ENCODE measurements around the gene KRT79. TPM values are rescaled to one million over a fixed set of nuclear protein-coding genes. Genes with fewer than 3 reads are reported as not detected.

The KRT79 gene
- polyA plus RNA-seq, 4 donors, result 0.31 TPM; not detected in 3

DNA sequence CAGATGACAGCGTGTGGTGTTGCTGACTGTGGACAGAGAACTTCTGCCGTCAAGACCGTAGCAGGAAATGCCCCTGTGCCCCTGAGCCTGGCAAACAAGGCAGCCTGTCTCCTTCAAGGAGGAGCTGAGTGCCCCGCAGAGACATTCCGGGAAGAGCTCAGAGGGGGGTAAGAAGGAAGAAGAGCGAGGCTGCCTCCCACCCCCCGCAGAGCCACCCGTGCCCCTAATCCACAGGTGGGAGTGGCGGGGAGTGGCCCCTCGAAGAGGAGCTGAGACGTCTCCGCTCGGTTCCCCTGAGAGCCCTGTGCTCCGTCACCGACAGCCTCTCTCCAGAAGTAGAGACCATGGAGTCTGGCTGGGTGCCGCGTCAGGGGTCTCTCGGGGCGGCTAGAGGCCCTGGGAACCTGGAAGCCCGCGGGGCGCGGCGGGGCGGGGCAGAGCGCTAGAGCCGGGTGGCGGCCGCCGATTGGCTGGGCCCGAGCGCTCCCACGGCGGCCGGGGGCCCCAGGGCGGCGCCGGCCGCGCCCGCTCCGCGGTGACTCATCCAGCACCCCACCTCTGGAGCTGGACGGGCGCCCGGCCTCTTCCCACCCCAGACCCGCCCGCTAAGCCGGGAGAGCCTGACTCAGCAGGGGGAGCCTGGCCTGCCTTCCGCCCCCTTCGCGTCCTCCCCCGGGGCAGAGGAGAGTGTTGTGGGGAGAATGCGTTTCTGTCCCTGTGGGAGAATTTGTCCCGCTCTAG, 39.9 kb upstream of the KRT79 start:
- 0 to 1% (median 0%) methylated on average over 36 to 55 of the region's 55 CpGs for WGBS, 3 donors
- H3K9me3 ChIP-seq (ENCODE audit: control insufficient read depth in 2 of 2, insufficient read depth in 1 of 2, low read depth in 1 of 2, low read length in 1 of 2), result no peaks in the 10 kb centered on the region
- H3K4me1 ChIP-seq (ENCODE audit: control insufficient read depth in 3 of 3, insufficient read depth in 2 of 3, low read depth in 1 of 3, low read length in 2 of 3), result peaks cover 6 to 55% (median 16%) of the 10 kb centered on the region in 3 donors
- no peaks in the 10 kb centered on the region for H3K36me3 ChIP-seq (ENCODE audit: control insufficient read depth in 3 of 3, insufficient read depth in 2 of 3, low read depth in 1 of 3, low read length in 3 of 3)
- H3K4me3 ChIP-seq (ENCODE audit: low read depth in 1 of 3, low read length in 3 of 3), result peak overlapping the region in 2 of 3 donors; percentile 51 to 58
- peak overlapping the region; percentile 78 to 97 (median 90) for H3K27ac ChIP-seq (ENCODE audit: low read depth in 1 of 3, low read length in 2 of 3)
- FAIRE-seq (no peak), DNase-seq (peak; percentile 92 to 96)
- H3K27me3 ChIP-seq (ENCODE audit: control insufficient read depth in 3 of 3, insufficient read depth in 3 of 3, low read length in 3 of 3), result no peaks in the 10 kb centered on the region

DNA sequence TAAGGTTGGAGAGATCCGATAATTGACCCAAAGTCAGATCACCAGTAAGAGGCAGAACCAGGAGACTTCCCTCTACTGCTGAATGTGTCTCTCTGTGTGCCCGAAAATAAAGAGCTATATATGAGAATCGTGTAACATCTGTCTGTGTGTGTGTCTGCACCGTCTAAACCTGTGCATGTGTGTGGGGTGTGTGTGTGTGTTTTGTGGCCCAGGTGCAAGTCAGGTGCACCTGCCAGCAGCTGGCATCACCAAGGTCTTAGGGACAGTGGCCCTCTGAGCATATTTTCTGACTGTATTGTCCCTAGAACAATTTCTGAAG, 39.4 kb upstream of the KRT79 start:
- Histone ChIP-seq H3K36me3 (ENCODE audit: control insufficient read depth in 3 of 3, insufficient read depth in 2 of 3, low read depth in 1 of 3, low read length in 3 of 3) (no peaks in the 10 kb centered on the region), H3K9me3 (ENCODE audit: control insufficient read depth in 2 of 2, insufficient read depth in 1 of 2, low read depth in 1 of 2, low read length in 1 of 2) (no peaks in the 10 kb centered on the region), H3K27me3 (ENCODE audit: control insufficient read depth in 3 of 3, insufficient read depth in 3 of 3, low read length in 3 of 3) (no peaks in the 10 kb centered on the region), H3K27ac (ENCODE audit: low read depth in 1 of 3, low read length in 2 of 3) (peak overlapping the region; percentile 78 to 97 (median 90)), H3K4me1 (ENCODE audit: control insufficient read depth in 3 of 3, insufficient read depth in 2 of 3, low read depth in 1 of 3, low read length in 2 of 3) (peaks cover 6 to 52% (median 16%) of the 10 kb centered on the region in 3 donors), H3K4me3 (ENCODE audit: low read depth in 1 of 3, low read length in 3 of 3) (peak overlapping the region in 2 of 3 donors; percentile 51 to 58)
- DNase-seq (no peak), FAIRE-seq (no peak)
- WGBS, 3 donors, result 18 to 49% (median 20%) methylated on average over 4 of the region's 4 CpGs

DNA sequence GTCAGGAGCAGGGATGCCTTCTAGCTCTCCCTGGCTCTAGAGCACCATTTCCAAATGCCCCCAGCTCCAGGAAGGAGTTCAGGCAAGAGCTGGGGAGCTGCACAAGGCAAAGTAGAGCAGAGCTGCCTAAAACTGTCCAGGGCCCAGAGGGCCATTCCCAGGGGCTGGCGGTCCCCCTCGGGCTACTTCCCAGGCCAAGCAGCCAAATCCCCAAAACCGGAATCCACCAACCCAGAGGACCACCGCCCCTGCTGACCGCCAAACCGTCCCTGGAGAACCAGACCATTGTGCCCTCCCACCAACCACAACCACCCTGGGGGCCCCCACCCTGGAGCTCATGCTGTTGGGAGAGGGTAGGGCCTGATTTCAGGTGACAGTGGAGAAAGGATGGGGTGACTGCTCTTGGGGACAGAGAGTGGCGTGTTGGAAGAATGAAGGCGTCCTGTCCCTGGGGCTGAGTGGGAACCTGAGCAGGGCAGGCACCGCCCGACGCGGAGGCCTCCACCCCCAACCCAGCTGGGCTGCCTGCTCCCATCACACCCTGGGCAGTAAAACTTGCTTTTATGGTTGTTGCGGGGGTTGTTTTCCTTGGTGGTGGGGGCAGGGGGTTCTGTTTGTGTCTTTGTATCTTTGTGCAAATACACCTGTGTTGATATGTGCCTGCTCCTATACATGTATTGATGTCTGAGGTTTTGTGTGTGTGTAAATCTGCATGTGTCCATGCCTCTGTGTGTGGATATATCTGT, 38.7 kb upstream of the KRT79 start:
- no peak overlapping the region for H3K4me3 ChIP-seq (ENCODE audit: low read depth in 1 of 3, low read length in 3 of 3)
- H3K36me3 ChIP-seq (ENCODE audit: control insufficient read depth in 3 of 3, insufficient read depth in 2 of 3, low read depth in 1 of 3, low read length in 3 of 3), result no peaks in the 10 kb centered on the region
- no peaks in the 10 kb centered on the region for H3K27me3 ChIP-seq (ENCODE audit: control insufficient read depth in 3 of 3, insufficient read depth in 3 of 3, low read length in 3 of 3)
- DNase-seq, result peak; percentile 54 to 78
- no peaks in the 10 kb centered on the region for H3K9me3 ChIP-seq (ENCODE audit: control insufficient read depth in 2 of 2, insufficient read depth in 1 of 2, low read depth in 1 of 2, low read length in 1 of 2)
- peak overlapping the region; percentile 78 to 97 (median 90) for H3K27ac ChIP-seq (ENCODE audit: low read depth in 1 of 3, low read length in 2 of 3)
- no peak for FAIRE-seq
- 45 to 77% (median 61%) methylated on average over 13 of the region's 13 CpGs for WGBS, 3 donors
- H3K4me1 ChIP-seq (ENCODE audit: control insufficient read depth in 3 of 3, insufficient read depth in 2 of 3, low read depth in 1 of 3, low read length in 2 of 3), result peaks cover 7 to 52% (median 16%) of the 10 kb centered on the region in 3 donors

DNA sequence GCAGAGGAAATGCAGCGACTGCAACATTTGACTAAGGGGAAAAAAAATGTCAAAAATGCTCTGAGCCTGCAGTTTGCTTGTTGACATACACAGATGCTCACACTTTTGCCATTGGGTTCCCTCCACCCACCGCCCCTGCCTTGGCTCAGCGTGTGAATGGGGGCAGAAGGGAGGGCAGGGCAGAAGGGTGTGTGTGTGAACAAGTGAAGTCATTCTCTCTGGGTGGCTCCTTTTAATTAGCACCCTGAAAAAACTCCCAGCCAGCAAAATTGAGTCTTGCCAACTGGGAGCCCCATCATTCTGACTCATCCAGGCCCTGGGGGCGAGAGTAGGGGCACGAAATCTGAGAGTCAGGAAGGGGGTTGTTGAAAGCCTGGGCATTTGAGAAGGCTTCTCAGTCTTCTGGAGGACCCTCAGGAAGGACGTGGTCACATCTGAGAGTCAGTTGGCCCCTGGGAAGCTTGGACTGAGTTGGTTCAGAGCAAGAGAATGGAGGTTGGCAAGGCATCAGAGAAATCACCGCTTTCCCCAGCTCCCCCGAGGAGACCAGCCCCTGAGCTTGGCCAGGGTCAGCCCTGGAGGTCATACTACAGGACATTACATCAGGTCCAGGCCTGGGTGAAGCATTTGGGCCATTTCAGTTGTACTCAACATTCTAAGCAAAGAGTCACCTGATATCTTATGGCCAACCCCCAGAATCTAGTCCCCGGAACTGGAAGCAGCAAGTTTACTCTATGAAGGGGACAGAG, 37.4 kb upstream of the KRT79 start:
- Histone ChIP-seq H3K9me3 (ENCODE audit: control insufficient read depth in 2 of 2, insufficient read depth in 1 of 2, low read depth in 1 of 2, low read length in 1 of 2) (no peaks in the 10 kb centered on the region), H3K4me3 (ENCODE audit: low read depth in 1 of 3, low read length in 3 of 3) (no peak overlapping the region), H3K27me3 (ENCODE audit: control insufficient read depth in 3 of 3, insufficient read depth in 3 of 3, low read length in 3 of 3) (no peaks in the 10 kb centered on the region), H3K4me1 (ENCODE audit: control insufficient read depth in 3 of 3, insufficient read depth in 2 of 3, low read depth in 1 of 3, low read length in 2 of 3) (peaks cover 8 to 47% (median 16%) of the 10 kb centered on the region in 3 donors), H3K36me3 (ENCODE audit: control insufficient read depth in 3 of 3, insufficient read depth in 2 of 3, low read depth in 1 of 3, low read length in 3 of 3) (no peaks in the 10 kb centered on the region), H3K27ac (ENCODE audit: low read depth in 1 of 3, low read length in 2 of 3) (peak overlapping the region in 2 of 3 donors; percentile 46 to 90)
- WGBS, 3 donors, result 49 to 60% (median 54%) methylated on average over 9 of the region's 9 CpGs
- DNase-seq (peak in 1 of 2 donors; percentile 55), FAIRE-seq (no peak)

DNA sequence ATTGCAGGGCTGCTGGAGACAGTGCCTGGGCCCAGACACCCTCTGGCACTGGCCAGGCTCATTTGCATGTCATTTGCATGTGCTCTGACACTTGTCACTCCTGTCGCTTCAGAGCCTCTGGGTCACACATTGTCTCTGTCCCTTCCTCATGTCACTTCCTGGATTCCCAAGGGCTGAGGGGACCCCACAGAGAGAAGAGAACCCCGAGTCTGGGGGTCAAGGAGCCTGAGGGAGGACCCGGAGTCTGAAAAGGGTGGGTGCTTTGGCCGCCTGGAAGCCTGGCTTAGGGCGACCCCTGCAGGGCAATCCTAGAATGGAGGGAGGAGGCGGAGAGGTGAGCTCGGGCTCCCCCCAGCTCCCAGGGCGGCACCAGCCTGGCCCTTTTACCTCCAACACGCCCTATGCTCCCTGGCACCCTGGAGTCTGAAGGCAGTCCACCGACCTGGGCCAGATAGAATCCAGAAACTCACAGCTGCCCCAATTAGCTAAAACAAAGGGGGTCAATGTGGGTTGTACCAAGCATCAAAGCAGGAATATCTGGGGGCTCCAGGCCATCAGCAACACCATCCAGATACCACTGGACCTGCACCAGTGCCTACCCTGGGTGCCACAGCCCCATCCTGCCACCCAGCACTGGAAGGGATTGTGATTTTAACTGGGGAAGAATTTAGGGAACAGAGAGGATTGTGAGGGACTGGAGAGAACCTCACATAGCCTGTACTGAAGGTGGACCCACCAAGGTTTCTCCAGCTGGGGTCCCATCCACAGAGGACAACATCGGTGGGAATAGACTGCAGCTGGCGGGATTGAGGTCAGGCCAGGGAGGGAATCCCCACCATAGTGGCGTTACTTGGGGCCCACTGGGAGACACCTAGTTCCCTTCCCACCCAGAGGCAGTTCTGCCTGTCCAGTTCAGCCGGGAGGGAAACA, 36.5 kb upstream of the KRT79 start:
- WGBS, 3 donors, result 24 to 32% (median 26%) methylated on average over 14 of the region's 14 CpGs
- no peaks in the 10 kb centered on the region for H3K36me3 ChIP-seq (ENCODE audit: control insufficient read depth in 3 of 3, insufficient read depth in 2 of 3, low read depth in 1 of 3, low read length in 3 of 3)
- no peak overlapping the region for H3K4me3 ChIP-seq (ENCODE audit: low read depth in 1 of 3, low read length in 3 of 3)
- no peaks in the 10 kb centered on the region for H3K9me3 ChIP-seq (ENCODE audit: control insufficient read depth in 2 of 2, insufficient read depth in 1 of 2, low read depth in 1 of 2, low read length in 1 of 2)
- H3K4me1 ChIP-seq (ENCODE audit: control insufficient read depth in 3 of 3, insufficient read depth in 2 of 3, low read depth in 1 of 3, low read length in 2 of 3), result peaks cover 8 to 47% (median 16%) of the 10 kb centered on the region in 3 donors
- H3K27ac ChIP-seq (ENCODE audit: low read depth in 1 of 3, low read length in 2 of 3), result peak overlapping the region in 2 of 3 donors; percentile 42 to 46
- H3K27me3 ChIP-seq (ENCODE audit: control insufficient read depth in 3 of 3, insufficient read depth in 3 of 3, low read length in 3 of 3), result no peaks in the 10 kb centered on the region
- no peak for FAIRE-seq
- DNase-seq, result peak; percentile 85

DNA sequence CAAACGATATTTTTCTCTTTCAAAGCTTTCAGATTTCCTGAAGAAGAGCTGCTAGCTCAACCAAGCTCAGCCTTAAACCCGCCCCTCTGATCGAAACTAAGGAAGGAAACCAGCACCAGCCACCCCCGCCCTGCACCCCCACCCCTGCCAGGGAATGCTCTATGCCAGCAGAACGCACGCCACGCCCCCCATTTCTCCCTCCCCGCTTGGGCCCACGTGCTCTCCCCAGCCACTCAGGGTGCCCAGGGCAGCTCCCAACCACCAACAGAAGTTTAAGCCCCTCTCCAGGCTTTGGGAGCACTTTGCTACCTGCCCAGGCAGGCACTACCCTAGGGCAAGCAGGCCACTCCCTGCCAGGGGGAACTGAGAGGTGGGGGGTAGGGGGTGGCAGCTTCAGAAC, 33.5 kb upstream of the KRT79 start:
- FAIRE-seq (no peak), DNase-seq (peak; percentile 51 to 61)
- Histone ChIP-seq H3K36me3 (ENCODE audit: control insufficient read depth in 3 of 3, insufficient read depth in 2 of 3, low read depth in 1 of 3, low read length in 3 of 3) (no peaks in the 10 kb centered on the region), H3K4me1 (ENCODE audit: control insufficient read depth in 3 of 3, insufficient read depth in 2 of 3, low read depth in 1 of 3, low read length in 2 of 3) (peaks cover 5 to 24% (median 6%) of the 10 kb centered on the region in 3 donors), H3K27ac (ENCODE audit: low read depth in 1 of 3, low read length in 2 of 3) (no peak overlapping the region), H3K4me3 (ENCODE audit: low read depth in 1 of 3, low read length in 3 of 3) (no peak overlapping the region), H3K9me3 (ENCODE audit: control insufficient read depth in 2 of 2, insufficient read depth in 1 of 2, low read depth in 1 of 2, low read length in 1 of 2) (no peaks in the 10 kb centered on the region), H3K27me3 (ENCODE audit: control insufficient read depth in 3 of 3, insufficient read depth in 3 of 3, low read length in 3 of 3) (no peaks in the 10 kb centered on the region)
- 4 to 30% (median 7%) methylated on average over 6 to 9 of the region's 9 CpGs for WGBS, 3 donors

DNA sequence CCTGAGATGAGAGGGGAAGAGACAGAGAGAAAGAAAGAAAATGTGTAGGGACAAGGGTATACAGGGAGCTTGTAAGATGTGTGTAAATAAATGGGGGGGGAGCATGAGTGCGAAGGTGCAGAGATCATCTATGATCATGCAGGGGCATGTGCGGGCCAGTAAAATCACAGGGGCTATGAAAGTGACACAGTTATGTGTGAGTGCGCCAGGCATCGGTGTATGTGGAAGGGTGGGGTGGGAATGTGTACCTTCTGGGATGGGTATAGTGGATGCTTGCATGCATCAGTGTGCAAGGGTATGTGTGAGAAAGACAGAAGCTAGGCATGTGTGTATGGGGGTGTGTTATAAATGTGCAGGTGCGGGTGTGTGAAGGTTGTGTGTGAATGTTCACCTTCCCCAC, 33.0 kb upstream of the KRT79 start:
- FAIRE-seq (no peak), DNase-seq (no peak)
- Histone ChIP-seq H3K27me3 (ENCODE audit: control insufficient read depth in 3 of 3, insufficient read depth in 3 of 3, low read length in 3 of 3) (no peaks in the 10 kb centered on the region), H3K4me1 (ENCODE audit: control insufficient read depth in 3 of 3, insufficient read depth in 2 of 3, low read depth in 1 of 3, low read length in 2 of 3) (peaks cover 5 to 20% (median 6%) of the 10 kb centered on the region in 3 donors), H3K4me3 (ENCODE audit: low read depth in 1 of 3, low read length in 3 of 3) (no peak overlapping the region), H3K9me3 (ENCODE audit: control insufficient read depth in 2 of 2, insufficient read depth in 1 of 2, low read depth in 1 of 2, low read length in 1 of 2) (no peaks in the 10 kb centered on the region), H3K27ac (ENCODE audit: low read depth in 1 of 3, low read length in 2 of 3) (no peak overlapping the region), H3K36me3 (ENCODE audit: control insufficient read depth in 3 of 3, insufficient read depth in 2 of 3, low read depth in 1 of 3, low read length in 3 of 3) (no peaks in the 10 kb centered on the region)
- 62 to 88% (median 76%) methylated on average over 5 of the region's 5 CpGs for WGBS, 3 donors
